Measurements from ENCODE around the gene EID3. TPM values are rescaled to one million over a fixed set of nuclear protein-coding genes. Genes with fewer than 3 reads are reported as not detected.

Gene EID3
- total and polyA plus RNA-seq, 2 donors (not counting 1 experiment from before 2014, with no cell fraction given): 6.4 to 9.4 TPM

DNA sequence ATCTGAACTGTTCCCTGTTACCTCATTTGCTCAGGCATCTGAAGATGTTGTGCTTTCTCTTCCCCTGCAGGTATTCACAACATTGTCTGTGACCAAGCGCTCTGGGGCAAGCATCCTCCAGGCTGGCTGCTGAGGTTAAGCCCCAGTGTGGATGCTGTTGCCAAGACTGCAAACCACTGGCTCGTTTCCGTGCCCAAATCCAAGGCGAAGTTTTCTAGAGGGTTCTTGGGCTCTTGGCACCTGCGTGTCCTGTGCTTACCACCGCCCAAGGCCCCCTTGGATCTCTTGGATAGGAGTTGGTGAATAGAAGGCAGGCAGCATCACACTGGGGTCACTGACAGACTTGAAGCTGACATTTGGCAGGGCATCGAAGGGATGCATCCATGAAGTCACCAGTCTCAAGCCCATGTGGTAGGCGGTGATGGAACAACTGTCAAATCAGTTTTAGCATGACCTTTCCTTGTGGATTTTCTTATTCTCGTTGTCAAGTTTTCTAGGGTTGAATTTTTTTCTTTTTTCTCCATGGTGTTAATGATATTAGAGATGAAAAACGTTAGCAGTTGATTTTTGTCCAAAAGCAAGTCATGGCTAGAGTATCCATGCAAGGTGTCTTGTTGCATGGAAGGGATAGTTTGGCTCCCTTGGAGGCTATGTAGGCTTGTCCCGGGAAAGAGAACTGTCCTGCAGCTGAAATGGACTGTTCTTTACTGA is 44.9 kb downstream of the EID3 start:
- no peak for ATAC-seq (ENCODE audit: low read depth)
- no peaks in the 10 kb centered on the region for H3K9me3 Mint-ChIP-seq (ENCODE audit: insufficient read depth)
- H3K79me2 ChIP-seq (ENCODE audit: control insufficient read depth, insufficient read depth, low read length): no peaks in the 10 kb centered on the region

DNA sequence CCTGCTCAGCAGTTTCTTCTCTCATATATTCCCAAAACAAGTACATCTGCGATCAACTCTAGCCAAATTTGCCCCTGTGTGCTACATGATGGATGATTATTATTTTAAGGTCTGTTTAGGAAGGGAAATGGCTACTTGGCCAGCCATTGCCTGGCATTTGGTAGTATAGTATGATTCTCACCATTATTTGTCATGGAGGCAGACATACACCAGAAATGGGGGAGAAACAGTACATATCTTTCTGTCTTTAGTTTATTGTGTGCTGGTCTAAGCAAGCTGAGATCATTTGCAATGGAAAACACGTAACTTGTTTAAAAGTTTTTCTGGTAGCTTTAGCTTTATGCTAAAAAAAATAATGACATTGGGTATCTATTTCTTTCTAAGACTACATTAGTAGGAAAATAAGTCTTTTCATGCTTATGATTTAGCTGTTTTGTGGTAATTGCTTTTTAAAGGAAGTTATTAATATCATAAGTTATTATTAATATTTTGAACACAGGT is 45.5 kb downstream of the EID3 start:
- no peak for ATAC-seq (ENCODE audit: low read depth)
- Histone ChIP-seq H3K27ac (ENCODE audit: low read length in 2 of 2) (no peak overlapping the region), H3K9ac (ENCODE audit: low read length) (no peak overlapping the region), H3K27me3 (replicated peaks in 1 of 4; ENCODE audit: control extremely low read depth in 1 of 4, control insufficient read depth in 3 of 4, insufficient read depth in 4 of 4, low read length in 3 of 4) (no peaks in the 10 kb centered on the region), H4K20me1 (ENCODE audit: control insufficient read depth, insufficient read depth, low read length, poor library complexity, severe bottlenecking) (no peaks in the 10 kb centered on the region), H3K79me2 (ENCODE audit: control insufficient read depth, insufficient read depth, low read length) (no peaks in the 10 kb centered on the region), H3K4me2 (replicated peaks; ENCODE audit: low read depth, low read length, poor library complexity, severe bottlenecking) (no peak overlapping the region), H3K4me1 (ENCODE audit: control insufficient read depth in 2 of 2, insufficient read depth in 2 of 2, low read length in 2 of 2) (no peaks in the 10 kb centered on the region), H3K9me3 (ENCODE audit: control extremely low read depth in 1 of 3, control insufficient read depth in 2 of 3, insufficient read depth in 1 of 3, low read length in 2 of 3) (no peaks in the 10 kb centered on the region), H3K4me3 (ENCODE audit: control extremely low read depth in 1 of 5, extremely low read depth in 1 of 5, insufficient read depth in 1 of 5, low read depth in 2 of 5, low read length in 4 of 5) (no peak overlapping the region), H3K36me3 (replicated peaks in 1 of 2; ENCODE audit: control extremely low read depth in 1 of 2, control insufficient read depth in 1 of 2, extremely low read depth in 1 of 2, insufficient read depth in 2 of 2, low read length in 1 of 2) (peaks cover 0 to 33% of the 10 kb centered on the region in 2 experiments), H2AFZ (ENCODE audit: insufficient read depth, low read depth, low read length, poor library complexity, severe bottlenecking) (no peak overlapping the region)
- no peaks in the 10 kb centered on the region for H3K27me3 Mint-ChIP-seq
- no CpG with 5 or more reads among the region's 2 CpGs for WGBS (ENCODE audit: insufficient coverage)
- CTCF ChIA-PET: interaction anchor here (0.9 kb wide), 1 partner anchor 135 kb away, joined by 3 read pairs; no protein-coding TSS in a partner anchor
- POLR2A ChIA-PET: no interaction called here
- TF ChIP-seq, protein P1, sequence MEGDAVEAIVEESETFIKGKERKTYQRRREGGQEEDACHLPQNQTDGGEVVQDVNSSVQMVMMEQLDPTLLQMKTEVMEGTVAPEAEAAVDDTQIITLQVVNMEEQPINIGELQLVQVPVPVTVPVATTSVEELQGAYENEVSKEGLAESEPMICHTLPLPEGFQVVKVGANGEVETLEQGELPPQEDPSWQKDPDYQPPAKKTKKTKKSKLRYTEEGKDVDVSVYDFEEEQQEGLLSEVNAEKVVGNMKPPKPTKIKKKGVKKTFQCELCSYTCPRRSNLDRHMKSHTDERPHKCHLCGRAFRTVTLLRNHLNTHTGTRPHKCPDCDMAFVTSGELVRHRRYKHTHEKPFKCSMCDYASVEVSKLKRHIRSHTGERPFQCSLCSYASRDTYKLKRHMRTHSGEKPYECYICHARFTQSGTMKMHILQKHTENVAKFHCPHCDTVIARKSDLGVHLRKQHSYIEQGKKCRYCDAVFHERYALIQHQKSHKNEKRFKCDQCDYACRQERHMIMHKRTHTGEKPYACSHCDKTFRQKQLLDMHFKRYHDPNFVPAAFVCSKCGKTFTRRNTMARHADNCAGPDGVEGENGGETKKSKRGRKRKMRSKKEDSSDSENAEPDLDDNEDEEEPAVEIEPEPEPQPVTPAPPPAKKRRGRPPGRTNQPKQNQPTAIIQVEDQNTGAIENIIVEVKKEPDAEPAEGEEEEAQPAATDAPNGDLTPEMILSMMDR (IDR thresholded peaks at IDR 0.05): no peak
- no peak for TF ChIP-seq EZH2 (IDR thresholded peaks at IDR 0.05; ENCODE audit: borderline replicate concordance, insufficient read depth, low read depth, low read length, poor library complexity, severe bottlenecking)
- no peak overlapping the region for H3K27ac Mint-ChIP-seq
- no peak overlapping the region for H3K4me3 Mint-ChIP-seq
- H3K9me3 Mint-ChIP-seq (ENCODE audit: insufficient read depth): no peaks in the 10 kb centered on the region
- no peaks in the 10 kb centered on the region for H3K4me1 Mint-ChIP-seq
- DNase-seq: no peak
- intact Hi-C loops (cut with micrococcal nuclease): no loop called here

More for the DNA sequence above, 44.9 kb downstream of the EID3 start:
- POLR2A ChIA-PET: no interaction called here
- TF ChIP-seq, protein P1 (IDR thresholded peaks at IDR 0.05): no peak
- TF ChIP-seq EZH2 (IDR thresholded peaks at IDR 0.05; ENCODE audit: borderline replicate concordance, insufficient read depth, low read depth, low read length, poor library complexity, severe bottlenecking): no peak
- Histone ChIP-seq H3K9me3 (ENCODE audit: control extremely low read depth in 1 of 3, control insufficient read depth in 2 of 3, insufficient read depth in 1 of 3, low read length in 2 of 3) (no peaks in the 10 kb centered on the region), H3K27ac (ENCODE audit: low read length in 2 of 2) (no peak overlapping the region), H3K4me3 (ENCODE audit: control extremely low read depth in 1 of 5, extremely low read depth in 1 of 5, insufficient read depth in 1 of 5, low read depth in 2 of 5, low read length in 4 of 5) (no peak overlapping the region), H2AFZ (ENCODE audit: insufficient read depth, low read depth, low read length, poor library complexity, severe bottlenecking) (no peak overlapping the region), H3K27me3 (replicated peaks in 1 of 4; ENCODE audit: control extremely low read depth in 1 of 4, control insufficient read depth in 3 of 4, insufficient read depth in 4 of 4, low read length in 3 of 4) (no peaks in the 10 kb centered on the region), H4K20me1 (ENCODE audit: control insufficient read depth, insufficient read depth, low read length, poor library complexity, severe bottlenecking) (no peaks in the 10 kb centered on the region), H3K4me1 (ENCODE audit: control insufficient read depth in 2 of 2, insufficient read depth in 2 of 2, low read length in 2 of 2) (no peaks in the 10 kb centered on the region), H3K36me3 (replicated peaks in 1 of 2; ENCODE audit: control extremely low read depth in 1 of 2, control insufficient read depth in 1 of 2, extremely low read depth in 1 of 2, insufficient read depth in 2 of 2, low read length in 1 of 2) (peaks cover 0 to 33% of the 10 kb centered on the region in 2 experiments), H3K9ac (ENCODE audit: low read length) (no peak overlapping the region), H3K4me2 (replicated peaks; ENCODE audit: low read depth, low read length, poor library complexity, severe bottlenecking) (no peak overlapping the region)
- 97% methylated on average over 9 of the region's 11 CpGs for WGBS (ENCODE audit: insufficient coverage)
- Mint-ChIP-seq H3K4me1 (no peaks in the 10 kb centered on the region), H3K27ac (no peak overlapping the region), H3K27me3 (no peaks in the 10 kb centered on the region), H3K4me3 (no peak overlapping the region)
- intact Hi-C loops (cut with micrococcal nuclease): no loop called here
- DNase-seq: no peak
- CTCF ChIA-PET: interaction anchor here (0.6 kb wide), 1 partner anchor 10 kb away, joined by 3 read pairs; no protein-coding TSS in a partner anchor

All from B cell (primary cell).